NCI-H187 treated with DMSO at 0.1 percent for 48 hours (cell line): ENCODE data around the gene RTL5.

Experiments
- DNase-seq: peaks from one replicate; lab custom pipeline; 2025; lab: John Stamatoyannopoulos, UW

Gene RTL5

DNA sequence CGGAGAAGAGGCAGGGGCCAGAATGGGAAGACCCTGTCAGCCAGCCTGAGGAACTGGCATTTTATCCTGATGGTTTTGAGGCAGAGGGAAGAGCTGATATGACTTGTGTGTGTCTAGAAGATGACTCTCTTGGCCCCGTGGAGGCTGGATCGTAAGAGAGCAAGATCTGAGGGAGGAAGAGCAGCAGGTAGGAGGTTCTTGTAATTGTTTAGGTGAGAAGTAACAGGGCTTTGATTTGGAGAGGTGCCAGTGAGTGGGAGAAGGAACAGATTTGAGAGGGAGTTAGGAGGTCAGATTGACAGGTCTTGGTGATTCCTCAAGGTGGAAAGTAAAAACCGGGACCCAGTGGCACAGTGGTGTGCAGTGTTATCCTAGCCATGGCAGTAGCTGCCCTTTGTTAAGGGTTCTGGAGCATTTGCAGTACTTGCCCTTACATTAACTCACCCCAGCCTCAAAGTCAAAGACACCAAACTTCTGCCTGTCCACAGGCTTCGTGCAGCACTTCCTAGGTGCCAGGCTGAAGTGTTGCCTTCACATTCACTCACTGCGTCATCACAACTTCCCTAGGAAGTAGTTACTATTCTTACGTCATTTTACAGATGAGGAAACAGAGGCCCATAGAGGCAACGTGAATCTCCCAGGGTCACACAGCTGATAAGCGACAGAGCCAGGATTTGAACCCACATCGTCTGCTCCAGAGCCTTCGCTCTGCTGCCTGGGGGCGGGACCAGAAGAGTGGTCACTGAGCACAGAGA lies 23.7 kb downstream of the RTL5 start:
- no peak for DNase-seq

DNA sequence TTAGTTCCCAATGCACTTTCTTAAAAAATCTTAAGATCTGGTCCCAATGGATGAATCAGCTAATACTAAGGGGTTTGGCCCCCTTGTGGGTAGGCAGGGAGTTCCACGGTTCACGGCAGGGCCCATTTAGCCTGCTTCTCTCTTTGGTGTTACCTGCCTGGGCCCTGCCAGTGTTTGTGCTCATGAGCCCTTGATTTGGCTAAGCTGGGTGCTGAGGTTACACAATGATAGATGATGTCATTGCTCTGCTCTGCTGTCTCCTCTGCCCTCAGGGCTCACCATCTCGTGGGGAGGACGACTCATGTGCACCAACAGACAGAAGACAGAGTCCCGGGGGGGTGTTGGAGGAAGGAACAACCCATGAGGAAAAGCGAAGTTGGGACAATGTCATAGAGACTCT lies 24.4 kb downstream of the RTL5 start:
- DNase-seq = no peak

DNA sequence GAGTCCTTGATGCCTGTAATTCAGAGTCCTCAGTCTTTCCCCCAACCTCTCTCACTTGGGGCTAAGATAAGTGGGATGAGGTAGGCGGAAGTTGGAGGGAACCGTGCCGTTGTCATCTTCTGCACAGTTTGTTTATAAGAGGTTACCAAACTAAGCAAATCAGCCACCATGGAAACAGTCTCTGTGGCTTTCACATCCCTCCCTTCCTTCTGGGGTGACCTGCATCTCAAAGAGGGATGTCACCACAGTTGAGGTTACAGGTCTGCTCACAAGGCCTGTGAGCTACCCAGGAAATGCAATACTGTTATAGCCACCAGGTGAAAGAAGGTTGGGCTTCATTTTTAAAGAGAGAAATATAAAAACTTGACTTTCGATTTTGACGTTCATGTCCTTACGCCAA lies 26.3 kb downstream of the RTL5 start:
- DNase-seq = no peak

DNA sequence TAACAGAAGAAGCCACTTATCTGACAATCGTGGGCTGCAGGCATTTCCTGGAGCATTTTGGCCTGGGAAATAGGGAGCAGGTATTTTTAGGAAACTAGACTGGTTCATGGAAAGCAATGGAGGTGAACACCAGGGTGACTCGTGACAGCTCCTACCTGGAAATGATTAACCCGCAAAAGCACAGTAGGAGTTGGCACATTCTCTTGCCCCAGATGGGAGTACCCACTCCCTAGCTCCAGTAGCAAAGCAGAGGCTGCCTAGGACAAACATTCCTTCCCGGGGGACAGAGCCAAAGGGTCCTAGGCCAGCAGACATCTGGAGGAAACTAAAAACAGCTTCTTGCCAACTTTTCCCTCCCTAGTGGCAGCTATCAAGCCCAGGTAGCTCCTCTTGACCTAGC lies 29.0 kb downstream of the RTL5 start:
- DNase-seq = no peak

DNA sequence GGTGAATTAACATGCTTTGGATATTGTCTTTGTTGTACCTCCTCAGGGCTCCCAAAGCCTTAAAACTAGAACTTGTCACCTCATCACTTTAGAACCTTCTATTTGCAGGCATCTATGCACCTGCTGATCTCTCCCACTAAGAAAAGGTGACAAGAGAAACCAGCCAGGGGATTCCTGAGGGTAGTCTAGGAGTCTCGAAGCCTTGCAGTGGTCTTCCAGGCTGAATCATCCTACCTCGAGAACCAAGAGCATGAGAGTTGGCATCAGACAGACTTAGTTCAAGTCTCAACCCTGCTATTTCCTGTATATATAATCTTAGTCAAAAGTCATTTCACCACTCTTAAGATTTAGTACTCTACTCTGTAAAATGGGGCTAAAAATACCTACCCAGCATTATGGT lies 29.6 kb downstream of the RTL5 start:
- DNase-seq = no peak

DNA sequence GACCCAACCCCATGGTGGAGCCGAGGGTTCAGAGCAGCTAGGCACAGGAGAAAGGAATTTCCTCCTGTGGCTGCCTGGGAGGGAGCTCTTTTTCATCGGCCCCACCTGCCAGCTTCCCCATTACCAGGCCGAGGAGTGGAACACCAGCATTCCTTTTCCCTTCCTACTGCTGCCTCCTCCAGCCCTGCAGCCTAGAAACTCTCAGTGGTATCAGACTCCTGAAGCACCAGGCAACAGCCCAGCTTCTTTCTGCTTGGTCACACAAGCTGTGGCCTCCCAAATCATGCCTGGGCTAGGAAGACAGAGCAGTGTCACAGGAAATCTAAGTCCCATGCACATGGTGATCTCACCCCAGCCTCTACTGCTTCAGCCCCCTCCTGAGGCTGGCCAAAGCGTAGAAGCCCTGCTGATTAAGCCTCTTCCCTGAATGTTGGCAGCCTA lies 30.1 kb downstream of the RTL5 start:
- no peak for DNase-seq

DNA sequence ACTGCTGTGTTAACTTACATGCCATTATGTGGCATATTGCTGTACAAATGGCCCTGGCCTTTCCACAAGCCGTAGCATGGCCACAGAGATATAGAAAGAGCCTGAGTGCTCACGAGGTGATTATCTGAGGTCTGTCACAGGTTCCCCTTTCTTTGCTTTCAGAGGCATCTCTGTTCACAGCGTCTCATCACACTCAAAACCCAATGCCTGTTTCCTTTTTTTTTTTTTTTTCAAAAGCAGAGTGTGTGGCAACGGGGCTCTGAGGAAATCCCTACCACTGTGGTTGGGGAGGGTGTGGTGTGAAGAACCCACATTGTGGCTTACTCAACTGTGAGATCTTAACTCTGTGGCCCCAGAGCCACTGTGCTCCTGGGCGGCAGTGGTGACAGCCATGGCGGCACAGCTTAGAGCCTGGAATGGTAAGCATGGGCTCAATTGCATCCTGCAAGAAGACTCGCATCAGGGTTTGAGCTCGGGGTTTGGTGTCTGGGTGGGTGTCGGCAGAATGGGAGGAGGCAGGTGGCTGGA lies 30.8 kb downstream of the RTL5 start:
- no peak for DNase-seq

DNA sequence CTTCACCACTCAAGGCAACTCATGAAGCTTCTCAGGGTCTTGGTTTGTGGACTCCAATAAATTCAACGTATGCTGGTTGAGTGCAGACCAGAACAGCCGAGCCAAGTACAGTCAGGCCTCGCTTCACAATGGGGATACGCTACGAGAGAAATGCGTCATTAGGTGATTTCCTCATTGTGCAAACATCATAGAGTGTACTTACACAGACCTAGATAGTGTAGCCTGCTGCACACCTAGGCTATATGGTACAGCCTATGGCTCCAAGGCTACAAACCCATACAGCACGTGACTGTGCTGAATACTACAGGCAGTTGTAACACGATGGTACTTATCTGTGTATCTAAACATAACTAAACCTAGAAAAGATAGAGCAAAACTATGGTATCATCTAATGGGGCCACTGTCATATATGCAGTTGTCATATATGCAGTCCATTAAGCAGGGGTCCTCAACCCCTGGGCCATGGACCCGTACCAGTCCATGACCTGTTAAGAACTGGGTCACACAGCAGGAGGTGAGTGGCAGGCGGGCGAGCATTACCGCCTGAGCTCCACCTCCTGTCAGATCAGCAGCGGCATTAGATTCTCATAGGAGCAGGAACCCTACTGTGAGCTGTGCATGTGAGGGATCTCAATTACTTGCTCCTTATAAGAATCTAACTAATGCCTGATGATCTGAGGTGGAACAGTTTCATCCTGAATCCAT lies 31.5 kb downstream of the RTL5 start:
- DNase-seq = no peak

DNA sequence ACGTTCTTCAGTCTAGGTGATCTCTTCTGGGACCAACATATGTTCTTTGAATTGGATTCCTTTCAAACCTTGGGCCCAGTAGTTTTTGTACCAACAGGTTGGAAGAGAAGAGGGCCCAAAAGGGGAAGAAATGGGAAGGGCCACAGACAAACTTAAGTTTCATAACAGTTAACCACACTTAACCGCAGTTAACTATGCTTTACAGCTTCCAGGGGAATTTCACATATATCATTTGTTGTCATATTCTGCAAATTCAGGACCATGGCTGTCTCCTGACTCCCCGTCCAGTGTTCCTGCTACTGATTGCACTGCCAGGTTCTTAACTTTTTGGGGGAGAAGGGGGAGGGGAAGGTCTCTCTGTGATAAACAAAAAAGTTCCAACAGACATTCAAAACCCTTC lies 34.6 kb downstream of the RTL5 start:
- no peak for DNase-seq

DNA sequence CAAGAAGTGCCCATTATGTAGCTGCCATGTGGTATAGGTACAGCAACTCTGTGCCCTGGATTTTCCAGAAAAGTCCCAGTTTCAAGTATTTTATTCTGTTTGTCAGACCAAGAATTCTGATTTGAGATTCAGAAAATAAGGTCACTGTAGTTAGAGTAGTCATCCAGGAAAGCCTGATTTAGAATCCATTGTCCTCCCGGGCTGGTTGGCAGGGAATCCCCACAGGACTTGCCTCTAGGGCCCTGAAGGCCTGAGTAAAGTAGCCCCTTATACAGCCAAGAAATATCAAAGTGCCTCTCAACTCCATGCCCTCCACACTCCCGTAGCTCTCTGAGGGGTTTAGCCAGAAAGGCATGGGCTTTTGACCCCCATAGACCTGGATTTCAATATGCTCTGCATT lies 36.3 kb downstream of the RTL5 start:
- no peak for DNase-seq

DNA sequence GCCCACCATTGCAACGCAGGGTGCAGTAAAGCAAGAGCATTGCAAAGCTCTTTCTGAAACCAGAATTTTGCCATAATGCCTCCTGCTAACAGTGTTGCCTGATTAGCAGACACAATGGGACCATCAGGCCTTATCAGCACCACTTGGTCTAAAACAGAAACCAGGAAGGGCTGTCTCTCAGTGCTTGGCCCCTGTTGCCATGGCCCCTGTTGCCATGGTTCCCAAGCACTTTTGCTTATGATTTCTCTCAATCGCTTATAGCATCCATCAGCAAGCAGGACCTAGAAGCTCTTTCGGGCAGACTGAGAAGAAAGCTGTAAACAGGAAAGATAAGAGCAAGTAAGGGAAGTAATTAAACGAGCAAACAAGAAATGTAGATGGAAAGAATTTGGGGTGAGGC lies 36.8 kb downstream of the RTL5 start:
- no peak for DNase-seq

DNA sequence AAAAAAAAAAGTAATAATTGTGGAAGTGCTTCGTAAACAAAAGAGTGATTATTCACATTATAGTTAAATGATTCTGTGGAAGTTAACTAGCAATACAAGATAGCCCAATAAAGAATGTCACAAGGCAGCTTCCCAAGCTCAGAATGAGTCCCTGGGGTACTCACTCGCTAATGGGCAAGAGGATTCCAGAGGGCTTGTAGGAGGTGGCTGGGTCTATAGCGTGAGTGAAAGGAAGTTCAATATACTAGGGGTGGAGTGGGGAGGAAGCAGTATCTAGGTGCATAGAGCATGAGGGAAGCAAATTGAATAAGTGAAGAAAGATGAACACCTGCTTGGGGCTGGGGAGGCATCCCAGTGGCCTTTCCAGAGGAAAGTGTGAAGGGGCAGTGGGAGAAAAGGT lies 42.5 kb downstream of the RTL5 start:
- DNase-seq = no peak

DNA sequence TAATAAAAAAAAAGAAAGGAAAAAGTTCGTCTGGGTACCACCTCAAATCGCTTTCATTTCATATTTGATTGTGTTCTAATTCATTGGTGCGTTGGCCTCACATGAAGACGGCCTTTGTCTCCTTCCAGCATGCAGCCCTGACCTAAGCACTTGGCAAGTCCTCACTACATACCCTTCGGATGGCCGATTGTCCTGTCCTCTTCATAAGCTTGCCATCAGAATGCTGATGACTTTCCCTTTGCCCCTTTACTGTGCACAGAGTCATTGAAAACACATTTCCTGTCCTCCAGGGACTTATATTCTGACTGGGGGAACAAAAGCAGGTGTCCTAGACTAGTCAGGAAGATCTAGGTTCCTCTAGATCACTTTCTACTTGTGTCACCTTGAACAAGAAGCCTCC lies 43.0 kb downstream of the RTL5 start:
- DNase-seq = no peak

DNA sequence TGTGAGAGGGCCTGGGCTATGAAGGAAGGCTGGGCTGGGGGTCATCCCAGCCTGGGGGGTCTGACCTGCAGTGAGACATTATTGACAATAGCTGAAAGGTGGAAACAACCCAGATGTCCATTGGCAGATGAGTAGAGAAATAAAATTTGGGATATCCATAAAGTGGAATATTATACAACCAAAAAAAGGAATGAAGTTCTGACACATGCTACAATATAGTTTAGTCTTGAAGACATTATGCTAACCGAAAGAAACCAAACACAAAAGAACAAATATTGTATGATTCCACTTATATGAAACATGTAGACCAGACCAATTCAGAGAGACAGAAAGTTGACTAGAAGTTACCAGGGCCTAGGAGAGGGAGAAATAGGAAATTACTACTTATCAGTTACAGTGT lies 44.7 kb downstream of the RTL5 start:
- no peak for DNase-seq

DNA sequence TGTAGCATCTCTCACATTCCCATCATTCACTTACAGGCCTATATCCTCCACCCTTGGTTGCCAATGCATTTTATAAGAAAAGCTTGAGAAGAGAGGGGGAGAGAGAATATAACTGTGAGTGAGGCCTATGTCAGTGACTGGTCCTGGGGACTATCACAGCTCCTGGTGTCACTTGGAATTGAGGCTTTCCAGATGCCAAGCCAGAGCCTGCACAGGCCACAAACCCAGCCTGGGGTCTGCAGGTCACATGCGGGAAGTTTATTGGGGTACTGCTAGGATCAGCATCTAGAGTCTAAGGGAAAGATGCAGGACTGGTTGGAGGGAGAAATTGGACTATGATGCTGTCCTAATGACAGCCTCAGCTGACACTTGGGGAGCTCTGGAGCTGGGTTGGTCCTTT lies 47.6 kb downstream of the RTL5 start:
- no peak for DNase-seq

DNA sequence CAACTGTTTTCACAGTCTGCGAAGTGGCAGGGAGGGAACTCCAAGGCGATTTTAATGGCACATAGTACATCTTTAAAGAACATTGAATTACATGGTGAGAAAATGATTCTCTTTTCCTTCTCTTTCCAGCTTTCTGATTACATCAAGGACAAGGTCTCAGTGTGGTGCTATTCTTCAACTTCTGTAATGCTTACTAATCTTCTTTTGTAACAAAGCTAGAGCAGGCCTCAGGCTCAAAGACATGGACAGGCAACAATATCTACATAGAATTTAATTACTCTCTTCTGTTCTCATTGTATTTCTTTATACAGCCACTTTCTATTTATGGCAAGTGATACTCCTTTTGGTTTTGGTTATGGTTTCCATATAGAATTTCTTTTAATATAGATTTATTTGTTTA lies 48.4 kb downstream of the RTL5 start:
- DNase-seq = no peak

DNA sequence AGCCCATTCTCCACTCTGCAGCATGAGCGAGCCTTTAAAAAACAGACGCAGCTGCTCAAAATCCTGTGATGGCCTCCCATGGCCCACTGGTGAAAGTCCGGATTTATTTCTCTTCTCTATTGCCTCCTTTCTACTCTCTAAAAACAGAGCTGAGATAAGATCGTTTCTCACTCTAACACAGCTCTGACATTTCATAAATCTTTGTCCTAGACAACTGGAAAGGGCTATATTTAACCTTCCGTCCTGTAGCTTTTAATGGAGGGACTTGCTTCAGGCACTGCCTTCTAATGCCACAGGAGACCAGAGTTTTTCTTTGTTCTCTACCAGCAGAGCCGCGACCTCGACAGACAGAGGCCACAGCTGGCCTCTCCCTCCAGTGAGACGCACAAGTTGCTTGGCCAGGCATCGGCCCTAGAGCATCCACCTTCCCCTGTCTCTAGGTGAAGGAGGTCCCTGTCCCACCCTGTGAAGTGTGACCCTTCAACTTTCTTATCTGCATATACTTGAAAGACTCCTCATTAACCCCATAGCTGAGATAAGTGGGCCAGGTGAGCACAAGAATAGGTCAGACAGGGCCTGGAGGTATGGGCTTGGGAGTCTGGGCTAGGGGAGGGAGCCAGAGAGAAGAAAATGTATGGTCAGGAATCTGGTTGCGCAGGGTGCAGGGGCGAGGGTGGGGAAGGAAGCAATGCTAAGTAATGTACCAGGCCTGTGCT lies 50.0 kb downstream of the RTL5 start:
- DNase-seq = no peak

DNA sequence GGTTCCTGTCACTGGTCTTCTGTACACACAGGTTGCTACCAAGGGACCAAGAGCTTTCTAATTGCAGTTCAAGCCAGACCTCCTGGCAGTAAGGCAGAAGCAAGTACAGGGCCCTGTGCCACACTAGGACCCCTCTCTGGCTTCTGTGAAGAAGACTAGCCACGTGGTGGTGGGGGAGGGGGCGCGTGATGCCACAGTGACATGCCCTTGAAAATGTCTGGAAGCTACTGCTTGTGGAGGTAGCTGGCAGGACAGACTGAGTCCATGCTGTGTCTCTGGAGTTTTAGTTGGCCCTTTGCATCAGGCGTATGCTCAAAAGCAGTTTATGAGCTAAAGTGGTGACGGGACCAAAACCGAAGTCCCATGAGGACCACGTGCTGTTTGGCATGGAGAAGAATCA lies 50.9 kb downstream of the RTL5 start:
- DNase-seq = no peak

DNA sequence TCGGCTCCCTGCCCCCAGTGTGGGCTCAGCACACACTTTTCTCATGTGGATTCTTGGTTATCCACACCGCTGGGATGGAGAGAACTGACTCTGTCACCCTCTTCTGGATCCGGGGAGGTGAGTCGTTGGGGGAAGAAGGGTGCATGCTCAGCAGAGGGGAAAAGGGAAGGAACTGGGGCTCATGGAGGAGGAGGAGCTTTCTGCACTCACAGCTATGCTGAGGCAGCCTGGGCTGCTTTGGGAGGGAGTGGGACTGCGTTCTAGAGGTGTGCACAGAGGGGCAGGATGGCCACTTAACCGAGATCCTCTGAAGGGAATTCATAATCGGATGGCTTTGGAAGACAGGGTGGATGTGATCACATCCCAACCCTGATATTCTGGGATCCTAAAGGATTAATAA lies 51.6 kb downstream of the RTL5 start:
- no peak for DNase-seq

DNA sequence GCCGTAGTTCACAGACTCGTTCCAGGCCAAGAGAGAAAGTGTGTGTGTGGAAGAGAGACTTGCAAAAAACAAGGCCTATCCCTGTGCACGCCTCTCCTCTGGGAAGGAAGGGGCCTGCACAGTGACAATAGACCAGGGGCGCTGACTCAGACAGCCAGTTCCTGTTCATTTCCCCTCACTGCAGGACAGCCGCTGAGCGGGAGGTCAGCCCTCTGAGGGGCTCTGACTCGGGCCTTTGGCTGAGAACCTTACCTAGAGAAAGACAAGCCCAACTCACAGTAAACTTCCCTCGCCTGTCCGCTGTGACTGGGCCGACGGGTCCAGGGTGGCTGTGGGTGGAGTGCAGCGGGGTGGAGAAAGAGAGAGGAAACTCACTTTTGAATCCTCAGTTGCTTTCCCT lies 52.1 kb downstream of the RTL5 start:
- no peak for DNase-seq

DNA sequence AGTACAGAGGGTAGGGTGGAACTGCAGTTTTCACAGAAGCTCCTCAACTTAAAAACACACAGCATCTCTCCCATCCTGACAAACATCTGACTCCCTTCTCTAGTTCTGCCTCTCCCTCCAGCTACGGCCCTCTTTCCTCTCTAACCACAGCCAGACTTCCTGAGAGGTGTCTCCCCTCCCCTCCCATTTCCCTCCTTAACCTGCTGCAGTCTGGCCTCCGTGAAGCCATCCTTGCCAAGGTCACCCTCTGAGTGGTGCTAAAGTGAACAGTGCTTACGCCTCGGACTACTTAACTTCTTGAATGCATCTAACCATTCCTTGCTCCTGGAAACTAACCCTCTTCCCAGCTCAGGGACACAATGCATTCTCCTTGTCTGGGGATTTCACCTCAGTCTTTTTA lies 53.3 kb downstream of the RTL5 start:
- no peak for DNase-seq
